HEK293T (cell line): ENCODE results near the gene GID8.

Source experiments
- BHLHE40 ChIP-seq: fragments of 450-650 bp; IDR thresholded peaks from 2 replicates; pipeline ENCODE4 v1.6.1; 2016; ENCODE audit warnings: mild to moderate bottlenecking, moderate library complexity, borderline replicate concordance
- ELF4 ChIP-seq: fragments of 450-650 bp; IDR thresholded peaks from 2 replicates; pipeline ENCODE4 v1.6.1; 2017; ENCODE audit warnings: antibody characterized with exemption
- FOXA1 ChIP-seq: fragments of 450-650 bp; IDR thresholded peaks from 2 replicates; pipeline ENCODE4 v1.6.1; 2016; ENCODE audit warnings: mild to moderate bottlenecking
- FOXK2 ChIP-seq: fragments of 450-650 bp; IDR thresholded peaks from 2 replicates; pipeline ENCODE4 v1.6.1; 2016; ENCODE audit warnings: mild to moderate bottlenecking
- L3MBTL2 ChIP-seq: fragments of 450-650 bp; conservative IDR thresholded peaks from 2 replicates; pipeline ENCODE4 v1.6.1; 2016; ENCODE audit warnings: mild to moderate bottlenecking
- LEF1 ChIP-seq: fragments of 450-650 bp; IDR thresholded peaks from 2 replicates; pipeline ENCODE4 v1.6.1; 2017; ENCODE audit warnings: mild to moderate bottlenecking, borderline replicate concordance
- NFRKB ChIP-seq: fragments of 450-650 bp; IDR thresholded peaks from 2 replicates; pipeline ENCODE4 v1.6.1; 2016; ENCODE audit warnings: mild to moderate bottlenecking, moderate library complexity
- PKNOX1 ChIP-seq: fragments of 450-650 bp; IDR thresholded peaks from 2 replicates; pipeline ENCODE4 v1.6.1; 2016
- SP1 ChIP-seq: fragments of 450-650 bp; IDR thresholded peaks from 2 replicates; pipeline ENCODE4 v1.6.1; 2017
- TARDBP ChIP-seq: fragments of 450-650 bp; IDR thresholded peaks from 2 replicates; pipeline ENCODE4 v1.6.1; 2016
- ZNF384 ChIP-seq: fragments of 450-650 bp; IDR thresholded peaks from 2 replicates; pipeline ENCODE4 v1.6.1; 2016

DNA sequence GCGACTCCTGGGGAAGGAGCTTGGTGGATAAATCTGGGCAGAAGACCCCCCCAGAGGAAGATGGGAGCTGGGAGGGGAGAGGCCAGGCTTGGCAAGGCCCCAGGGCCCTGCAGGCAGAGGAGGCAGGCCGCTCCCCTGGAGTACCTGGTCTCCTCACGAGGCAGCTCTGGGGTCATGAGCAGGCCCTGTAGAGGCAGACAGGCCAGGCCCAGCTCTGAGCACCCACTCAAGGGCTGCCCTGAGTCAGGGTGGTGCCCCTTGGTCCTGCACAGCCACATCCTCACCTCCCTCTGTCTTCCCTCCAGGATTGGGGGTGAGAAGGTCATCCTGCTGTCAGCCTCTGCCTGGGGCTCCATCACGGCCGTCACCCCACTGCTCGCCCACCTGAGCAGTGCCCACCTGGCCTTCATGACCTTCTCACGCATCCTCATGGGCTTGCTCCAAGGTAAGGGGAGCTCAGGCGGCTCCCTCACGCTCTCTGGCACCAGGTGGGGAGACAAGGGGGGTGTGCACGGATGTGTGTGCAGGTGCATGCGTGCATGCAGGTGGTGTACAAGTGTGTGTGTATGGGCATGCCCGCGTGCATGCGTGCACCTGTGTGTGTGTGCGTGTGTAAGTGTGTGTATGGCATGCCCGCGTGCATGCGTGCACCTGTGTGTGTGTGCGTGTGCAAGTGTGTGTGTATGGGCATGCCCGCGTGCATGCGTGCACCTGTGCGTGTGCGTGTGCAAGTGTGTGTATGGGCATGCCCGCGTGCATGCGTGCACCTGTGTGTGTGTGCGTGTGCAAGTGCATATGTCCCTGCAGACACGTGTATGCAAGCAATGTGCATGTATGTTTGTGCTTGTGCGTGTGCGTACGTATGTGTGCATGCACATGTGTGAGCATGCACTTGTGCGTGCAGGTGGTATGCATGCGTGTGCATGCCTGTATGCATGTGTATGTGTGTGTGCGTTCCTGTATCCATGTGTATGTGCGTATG, 19.5 kb downstream of the GID8 start:
- no peak for TF ChIP-seq TARDBP
- no peak for TF ChIP-seq ELF4
- no peak for TF ChIP-seq BHLHE40
- TF ChIP-seq FOXA1: no peak
- no peak for TF ChIP-seq PKNOX1
- TF ChIP-seq FOXK2: no peak
- no peak for TF ChIP-seq LEF1
- no peak for TF ChIP-seq NFRKB
- no peak for TF ChIP-seq ZNF384
- no peak for TF ChIP-seq L3MBTL2
- no peak for TF ChIP-seq SP1
